ENCODE results near the gene TOMM20.

TOMM20 gene

DNA sequence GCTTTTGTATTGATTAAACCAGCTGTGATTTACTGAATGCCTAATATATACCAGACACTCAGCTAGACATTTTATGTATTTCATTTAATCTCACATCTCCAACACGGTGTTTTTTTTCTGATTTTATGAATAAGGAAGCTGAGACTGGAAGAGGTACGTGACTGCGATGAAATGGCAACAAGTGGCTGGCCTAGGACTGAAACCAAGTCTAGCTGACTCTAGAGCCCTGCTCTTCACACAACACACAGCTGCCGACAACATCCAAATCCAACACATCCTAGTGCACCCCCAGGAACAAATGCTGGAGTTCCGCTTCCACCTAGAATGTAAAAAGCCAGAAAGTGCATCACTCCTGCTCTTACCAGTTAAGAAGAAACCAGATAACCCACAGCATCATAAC is 10.7 kb upstream of the TOMM20 start:
- FAIRE-seq: no peak
- DNase-seq (ENCODE audit: insufficient read length, low spot score): no peak

DNA sequence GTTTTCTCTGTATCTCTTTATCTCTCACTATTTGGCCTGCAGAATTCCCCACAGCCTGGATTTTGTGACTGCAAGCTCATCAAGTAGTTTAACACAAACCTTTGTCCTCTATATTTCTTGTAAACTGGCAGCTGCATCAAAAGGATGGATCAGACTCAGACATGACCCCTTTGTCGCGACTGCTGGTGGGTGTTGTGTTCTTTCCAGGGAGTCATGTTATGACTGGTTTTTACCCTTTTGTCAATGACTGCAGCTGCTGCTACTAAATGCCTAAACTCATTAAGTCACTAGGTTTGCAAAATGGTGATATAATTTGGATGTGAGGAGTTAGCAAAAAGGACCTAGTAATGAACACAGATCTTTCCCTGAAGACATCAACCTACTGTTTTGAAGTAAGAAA is 10.2 kb upstream of the TOMM20 start:
- FAIRE-seq (no peak), DNase-seq (ENCODE audit: insufficient read length, low spot score) (no peak)
- TF ChIP-seq POLR2AphosphoS5 (IDR thresholded peaks at IDR 0.05; ENCODE audit: low read depth, low read length) (no peak), POU2F2 (IDR thresholded peaks at IDR 0.05; ENCODE audit: low read depth, low read length) (no peak), SPI1 (IDR thresholded peaks at IDR 0.05; ENCODE audit: low read depth, low read length) (no peak), TAF1 (IDR thresholded peaks at IDR 0.05; ENCODE audit: low read depth, low read length) (no peak), POLR2A (IDR thresholded peaks at IDR 0.05; ENCODE audit: low read depth, low read length) (no peak), PAX5 (IDR thresholded peaks at IDR 0.05; ENCODE audit: insufficient read depth, low read length, severe bottlenecking) (no peak)

More for the DNA sequence above, 10.7 kb upstream of the TOMM20 start:
- TF ChIP-seq PAX5 (IDR thresholded peaks at IDR 0.05; ENCODE audit: insufficient read depth, low read length, severe bottlenecking) (no peak), POLR2A (IDR thresholded peaks at IDR 0.05; ENCODE audit: low read depth, low read length) (no peak), SPI1 (IDR thresholded peaks at IDR 0.05; ENCODE audit: low read depth, low read length) (no peak), TAF1 (IDR thresholded peaks at IDR 0.05; ENCODE audit: low read depth, low read length) (no peak), POLR2AphosphoS5 (IDR thresholded peaks at IDR 0.05; ENCODE audit: low read depth, low read length) (no peak)

DNA sequence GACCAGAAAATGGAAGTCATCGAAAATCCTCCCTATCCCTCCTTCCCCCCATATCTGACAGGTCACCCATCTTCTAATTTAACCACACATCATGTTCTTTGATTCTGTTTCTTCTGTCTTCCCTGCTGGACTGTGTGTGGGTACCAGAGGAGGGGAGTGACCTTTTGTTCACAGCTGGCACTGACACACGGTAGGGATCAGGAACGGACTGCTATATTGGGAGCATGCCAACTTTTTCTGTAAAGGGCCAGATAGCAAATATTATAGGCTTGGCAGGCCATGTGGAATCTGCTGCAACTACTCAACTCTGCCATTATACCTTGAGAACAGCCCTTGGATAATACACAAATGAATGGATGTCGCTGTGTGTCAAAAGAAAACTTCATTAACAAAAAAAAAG is 7.5 kb upstream of the TOMM20 start:
- FAIRE-seq (no peak), DNase-seq (ENCODE audit: insufficient read length, low spot score) (no peak)
- TF ChIP-seq POLR2A (IDR thresholded peaks at IDR 0.05; ENCODE audit: low read depth, low read length) (no peak), PAX5 (IDR thresholded peaks at IDR 0.05; ENCODE audit: insufficient read depth, low read length, severe bottlenecking) (no peak)

DNA sequence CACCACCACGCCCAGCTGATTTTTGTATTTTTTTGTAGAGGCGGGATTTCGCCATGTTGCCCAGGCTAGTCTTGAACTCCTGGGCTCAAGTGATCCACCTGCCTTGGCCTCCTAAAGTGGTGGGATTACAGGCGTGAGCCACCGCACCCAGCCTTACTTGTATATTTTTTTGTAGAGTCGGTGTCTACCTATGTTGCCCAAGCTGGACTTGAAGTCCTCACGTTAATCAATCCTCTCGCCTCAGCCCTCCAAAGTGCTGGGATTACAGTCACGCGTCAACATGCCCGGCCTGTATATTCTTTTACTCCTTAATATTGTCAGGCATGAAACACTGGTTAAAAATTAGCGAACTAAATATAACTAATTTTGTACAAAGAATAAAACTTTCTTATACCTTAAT is 5.5 kb upstream of the TOMM20 start:
- DNase-seq (ENCODE audit: insufficient read length, low spot score) (no peak), FAIRE-seq (no peak)
- TF ChIP-seq POLR2A (IDR thresholded peaks at IDR 0.05; ENCODE audit: low read depth, low read length) (no peak), PAX5 (IDR thresholded peaks at IDR 0.05; ENCODE audit: insufficient read depth, low read length, severe bottlenecking) (no peak)

DNA sequence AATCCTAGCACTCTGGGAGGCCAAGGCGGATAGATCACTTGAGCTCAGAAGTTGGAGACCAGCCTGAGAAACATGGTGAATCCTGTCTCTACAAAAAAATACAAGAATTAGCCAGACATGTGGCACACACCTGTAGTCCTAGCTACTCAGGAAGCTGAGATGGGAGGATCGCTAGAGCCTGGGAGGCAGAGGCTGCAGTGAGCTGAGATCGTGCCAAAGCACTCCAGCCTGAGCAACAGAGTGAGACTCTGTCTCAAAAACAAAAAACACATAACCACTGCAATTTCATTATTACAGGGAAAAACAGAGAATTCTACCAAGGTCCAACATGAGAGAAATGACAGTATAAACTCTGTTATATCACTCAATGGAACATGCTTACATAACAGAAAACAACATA is 4.4 kb upstream of the TOMM20 start:
- FAIRE-seq (no peak), DNase-seq (ENCODE audit: insufficient read length, low spot score) (no peak)
- no peak for TF ChIP-seq TAF1 (IDR thresholded peaks at IDR 0.05; ENCODE audit: low read depth, low read length)
- no peak for TF ChIP-seq POLR2AphosphoS5 (IDR thresholded peaks at IDR 0.05; ENCODE audit: low read depth, low read length)
- TF ChIP-seq SPI1 (IDR thresholded peaks at IDR 0.05; ENCODE audit: low read depth, low read length): no peak
- TF ChIP-seq POU2F2 (IDR thresholded peaks at IDR 0.05; ENCODE audit: low read depth, low read length): no peak
- TF ChIP-seq POLR2A (IDR thresholded peaks at IDR 0.05; ENCODE audit: low read depth, low read length): no peak
- TF ChIP-seq PAX5 (IDR thresholded peaks at IDR 0.05; ENCODE audit: insufficient read depth, low read length, severe bottlenecking): no peak

DNA sequence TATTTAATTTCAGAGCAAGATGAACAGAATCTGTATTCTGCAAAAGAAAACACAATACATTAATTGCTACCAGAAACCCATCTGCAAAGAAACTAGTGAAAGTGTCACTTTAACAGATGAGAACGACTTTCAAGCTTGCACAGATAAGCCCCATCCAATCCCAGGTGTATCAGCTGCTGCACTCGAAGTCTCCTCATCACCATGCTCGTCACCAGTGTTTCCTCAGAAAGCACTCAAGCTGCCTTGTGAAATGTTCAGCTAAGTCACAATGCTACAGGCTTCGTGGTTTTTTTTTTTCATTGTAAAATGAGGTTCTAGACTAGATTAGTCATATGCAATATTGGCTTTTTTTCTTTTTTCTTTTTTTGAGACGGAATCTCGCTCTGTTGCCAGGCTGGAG is 3.3 kb upstream of the TOMM20 start:
- FAIRE-seq (no peak), DNase-seq (ENCODE audit: insufficient read length, low spot score) (no peak)
- TF ChIP-seq POLR2AphosphoS5 (IDR thresholded peaks at IDR 0.05; ENCODE audit: low read depth, low read length) (no peak), POU2F2 (IDR thresholded peaks at IDR 0.05; ENCODE audit: low read depth, low read length) (no peak), SPI1 (IDR thresholded peaks at IDR 0.05; ENCODE audit: low read depth, low read length) (no peak), PAX5 (IDR thresholded peaks at IDR 0.05; ENCODE audit: insufficient read depth, low read length, severe bottlenecking) (no peak), TAF1 (IDR thresholded peaks at IDR 0.05; ENCODE audit: low read depth, low read length) (no peak), POLR2A (IDR thresholded peaks at IDR 0.05; ENCODE audit: low read depth, low read length) (no peak)

DNA sequence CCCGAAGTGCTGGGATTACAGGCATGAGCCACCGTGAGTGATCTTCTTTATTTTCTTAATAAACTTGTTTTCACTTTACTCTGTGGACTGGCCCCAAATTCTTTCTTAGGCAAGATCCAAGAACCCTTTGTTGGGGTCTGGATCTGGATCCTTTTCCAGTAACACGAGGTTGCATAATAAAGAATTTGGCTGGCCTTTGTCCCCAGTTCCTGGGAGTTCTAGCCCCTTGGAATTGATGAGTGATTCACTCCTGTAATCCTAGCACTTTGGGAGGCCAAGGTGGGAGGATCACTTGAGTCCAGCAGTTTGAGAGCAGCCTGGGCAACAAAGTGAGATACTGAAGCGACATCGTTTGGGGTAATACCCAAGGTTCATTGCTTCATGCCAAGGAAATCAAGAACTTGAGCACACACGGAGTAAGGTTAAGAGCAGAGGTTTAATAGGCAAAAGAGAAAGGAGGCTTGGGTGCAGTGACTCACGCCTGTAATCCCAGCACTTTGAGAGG is 2.2 kb upstream of the TOMM20 start:
- no peak for DNase-seq (ENCODE audit: insufficient read length, low spot score)
- no peak for FAIRE-seq
- TF ChIP-seq SPI1 (IDR thresholded peaks at IDR 0.05; ENCODE audit: low read depth, low read length) (no peak), TAF1 (IDR thresholded peaks at IDR 0.05; ENCODE audit: low read depth, low read length) (no peak), POLR2AphosphoS5 (IDR thresholded peaks at IDR 0.05; ENCODE audit: low read depth, low read length) (no peak), PAX5 (IDR thresholded peaks at IDR 0.05; ENCODE audit: insufficient read depth, low read length, severe bottlenecking) (no peak)

DNA sequence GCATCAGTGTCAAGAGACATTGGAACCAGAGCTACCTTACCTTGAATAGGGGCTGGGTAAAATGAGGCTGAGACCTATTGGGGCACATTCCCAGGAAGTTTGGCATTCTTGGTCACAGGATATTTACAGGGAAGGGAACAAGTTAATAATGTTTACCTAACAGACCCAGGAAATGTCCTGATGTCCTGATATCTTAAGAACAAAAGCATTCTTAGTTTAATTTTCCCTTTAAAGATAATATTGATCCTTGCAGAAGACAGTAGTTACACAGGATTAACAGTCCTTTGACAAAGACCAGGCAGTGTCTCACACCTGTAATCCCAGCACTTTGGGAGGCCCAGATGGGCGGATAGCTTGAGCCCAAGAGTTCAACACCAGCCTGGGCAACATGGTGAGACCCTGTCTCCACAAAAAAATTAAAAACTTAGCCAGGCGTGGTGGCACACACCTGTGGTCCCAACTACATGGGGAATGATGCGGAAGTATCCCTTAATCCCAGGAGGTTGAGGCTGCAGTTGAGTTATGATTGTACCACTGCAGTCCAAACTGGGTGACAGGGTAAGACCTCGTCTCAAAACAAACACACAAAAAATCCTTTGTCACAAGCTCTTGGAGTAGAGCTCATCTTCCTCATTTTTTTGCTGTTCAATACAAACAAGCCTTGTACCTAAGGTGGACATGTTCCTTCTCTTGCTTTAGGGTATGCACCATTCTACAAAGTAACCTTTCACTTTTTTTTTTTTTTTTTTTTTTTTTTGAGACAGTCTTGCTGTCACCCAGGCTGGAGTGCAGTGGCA is 1.3 kb upstream of the TOMM20 start:
- TF ChIP-seq POLR2AphosphoS5 (IDR thresholded peaks at IDR 0.05; ENCODE audit: low read depth, low read length): peak; percentile 50; the same call in 1 of the 2 replicates
- TF ChIP-seq PAX5 (IDR thresholded peaks at IDR 0.05; ENCODE audit: insufficient read depth, low read length, severe bottlenecking): no peak
- no peak for FAIRE-seq
- no peak for DNase-seq (ENCODE audit: insufficient read length, low spot score)

DNA sequence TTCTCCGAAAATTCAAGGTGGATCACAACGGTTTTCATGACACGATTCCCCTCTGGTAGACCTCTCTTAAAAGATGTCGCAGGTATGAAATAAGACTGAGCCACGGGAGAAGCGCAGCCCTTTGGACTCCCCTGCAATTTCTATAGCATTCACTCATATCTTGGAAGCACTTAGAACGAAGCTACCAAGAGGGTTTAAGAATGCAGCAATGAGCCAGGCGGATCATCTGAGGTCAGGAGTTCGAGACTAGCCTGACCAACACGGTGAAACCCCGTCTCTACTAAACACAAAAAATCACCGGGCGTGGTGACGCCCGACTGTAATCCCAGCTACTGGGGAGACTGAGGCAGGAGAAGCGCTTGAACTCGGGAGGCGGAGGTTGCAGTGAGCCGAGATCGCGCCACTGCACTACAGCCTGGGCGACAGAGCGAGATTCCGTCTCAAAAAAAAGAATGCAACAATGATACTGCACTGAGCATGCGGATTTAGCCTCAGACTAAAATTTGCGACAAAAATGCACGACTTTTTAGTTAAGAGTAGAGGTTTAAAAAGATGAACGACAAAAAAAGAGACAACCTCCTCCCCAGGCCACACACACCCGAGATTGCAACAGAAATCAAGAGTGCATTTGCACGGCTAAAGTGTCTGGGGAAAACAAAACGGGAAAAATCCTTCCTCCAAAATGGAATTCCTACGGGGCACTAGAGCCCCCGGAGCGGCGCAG is 743 bp downstream of the TOMM20 start:
- no peak for FAIRE-seq
- no peak for DNase-seq (ENCODE audit: insufficient read length, low spot score)
- no peak for TF ChIP-seq SPI1 (IDR thresholded peaks at IDR 0.05; ENCODE audit: low read depth, low read length)
- TF ChIP-seq PAX5 (IDR thresholded peaks at IDR 0.05; ENCODE audit: insufficient read depth, low read length, severe bottlenecking): no peak
- TF ChIP-seq POLR2A (IDR thresholded peaks at IDR 0.05; ENCODE audit: low read depth, low read length): no peak
- no peak for TF ChIP-seq POU2F2 (IDR thresholded peaks at IDR 0.05; ENCODE audit: low read depth, low read length)
- TF ChIP-seq TAF1 (IDR thresholded peaks at IDR 0.05; ENCODE audit: low read depth, low read length): no peak
- no peak for TF ChIP-seq POLR2AphosphoS5 (IDR thresholded peaks at IDR 0.05; ENCODE audit: low read depth, low read length)

DNA sequence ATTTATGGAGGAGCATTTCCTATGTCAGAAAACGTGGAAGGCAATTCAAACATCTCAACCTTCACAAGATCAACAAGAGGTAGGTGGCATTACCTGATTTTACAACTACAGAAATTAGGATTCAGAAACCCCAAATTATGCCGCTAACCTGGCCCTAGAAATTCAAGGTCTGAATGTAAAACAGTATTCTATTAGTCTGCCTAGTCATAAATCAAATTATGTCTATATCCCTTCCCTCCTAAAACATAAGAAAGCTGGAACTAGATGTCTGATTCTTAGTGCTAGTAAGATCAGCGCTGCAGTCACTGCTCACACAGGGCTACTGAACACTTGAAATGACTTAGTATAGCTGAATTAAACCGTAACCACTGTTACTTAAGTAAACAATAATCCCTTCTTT is 1.4 kb downstream of the TOMM20 start:
- DNase-seq (ENCODE audit: insufficient read length, low spot score): no peak
- TF ChIP-seq POLR2A (IDR thresholded peaks at IDR 0.05; ENCODE audit: low read depth, low read length): no peak
- no peak for FAIRE-seq
